Measurements from ENCODE around the gene ATP2C2.

- TF ChIP-seq TAF1 (IDR thresholded peaks at IDR 0.05; ENCODE audit: borderline replicate concordance, low read depth, low read length) (no peak), POLR2AphosphoS5 (IDR thresholded peaks at IDR 0.05; ENCODE audit: low read depth, low read length) (no peak), POLR2A (IDR thresholded peaks at IDR 0.05; ENCODE audit: low read depth, low read length) (no peak)
These were observed 40.0 kb downstream of the ATP2C2 start for GRCh38 chr16:84408314-84408690.

Data from GM12892 (cell line).